Activated CD8-positive, alpha-beta T cell treated with anti-CD3 and anti-CD28 coated beads for 36 hours (primary cell): Measurements from ENCODE around the gene ST6GALNAC4. TPM values are rescaled to one million over a fixed set of nuclear protein-coding genes. Genes with fewer than 3 reads are reported as not detected.

Experiments
- ATAC-seq: fragments of 200-7000 bp; cut with Tn5 transposase; one replicate; pipeline ENCODE4 v1.10.0; 2021; ENCODE audit warnings: mild to moderate bottlenecking, moderate library complexity
- CTCF ChIA-PET: fragments of 350-600 bp; sonication (Branson Sonifier 250); formaldehyde crosslinking; loops from one replicate; lab custom pipeline; 2021; ENCODE audit warnings: antibody characterized with exemption; lab: Charles Lee
- POLR2A ChIA-PET: fragments of 350-600 bp; sonication (Branson Sonifier 250); formaldehyde crosslinking; loops from one replicate; lab custom pipeline; 2021; ENCODE audit warnings: antibody characterized with exemption; lab: Charles Lee
- DNase-seq: peaks from one replicate; pipeline ENCODE4 v3.0.0-alpha.2; 2020
- H3K27ac Mint-ChIP-seq: one replicate; pipeline ENCODE4 v1.8.0; 2021; ENCODE audit warnings: mild to moderate bottlenecking, mixed read lengths
- H3K27me3 Mint-ChIP-seq: one replicate; pipeline ENCODE4 v1.8.0; 2021; ENCODE audit warnings: mixed read lengths
- H3K36me3 Mint-ChIP-seq: one replicate; pipeline ENCODE4 v1.8.0; 2021; ENCODE audit warnings: low read depth, mixed read lengths
- H3K4me1 Mint-ChIP-seq: one replicate; pipeline ENCODE4 v1.8.0; 2021; ENCODE audit warnings: low read depth, mixed read lengths
- H3K4me3 Mint-ChIP-seq: one replicate; pipeline ENCODE4 v1.8.0; 2021; ENCODE audit warnings: mild to moderate bottlenecking, moderate library complexity, mixed read lengths
- H3K9me3 Mint-ChIP-seq: one replicate; pipeline ENCODE4 v1.8.0; 2021; ENCODE audit warnings: mixed read lengths
- intact Hi-C: fragments of 100-400 bp; cut with micrococcal nuclease; formaldehyde crosslinking; loops from one replicate; pipeline ENCODE4 v1.10.0; 2022
- total RNA-seq, 2 experiments: library from RNA; stranded (reverse); gene quantifications; one replicate each; pipeline ENCODE4 v1.2.3, GENCODE V29; 2021
- TF ChIP-seq, protein P1 (sequence below): fragments of 200-600 bp; IDR thresholded peaks from one replicate; pipeline ENCODE4 v1.8.0; 2022; ENCODE audit warnings: antibody characterized with exemption, mild to moderate bottlenecking

ST6GALNAC4 gene
- total RNA-seq, 2 experiments from 2014 or later, result 34.3 to 34.9 TPM

DNA sequence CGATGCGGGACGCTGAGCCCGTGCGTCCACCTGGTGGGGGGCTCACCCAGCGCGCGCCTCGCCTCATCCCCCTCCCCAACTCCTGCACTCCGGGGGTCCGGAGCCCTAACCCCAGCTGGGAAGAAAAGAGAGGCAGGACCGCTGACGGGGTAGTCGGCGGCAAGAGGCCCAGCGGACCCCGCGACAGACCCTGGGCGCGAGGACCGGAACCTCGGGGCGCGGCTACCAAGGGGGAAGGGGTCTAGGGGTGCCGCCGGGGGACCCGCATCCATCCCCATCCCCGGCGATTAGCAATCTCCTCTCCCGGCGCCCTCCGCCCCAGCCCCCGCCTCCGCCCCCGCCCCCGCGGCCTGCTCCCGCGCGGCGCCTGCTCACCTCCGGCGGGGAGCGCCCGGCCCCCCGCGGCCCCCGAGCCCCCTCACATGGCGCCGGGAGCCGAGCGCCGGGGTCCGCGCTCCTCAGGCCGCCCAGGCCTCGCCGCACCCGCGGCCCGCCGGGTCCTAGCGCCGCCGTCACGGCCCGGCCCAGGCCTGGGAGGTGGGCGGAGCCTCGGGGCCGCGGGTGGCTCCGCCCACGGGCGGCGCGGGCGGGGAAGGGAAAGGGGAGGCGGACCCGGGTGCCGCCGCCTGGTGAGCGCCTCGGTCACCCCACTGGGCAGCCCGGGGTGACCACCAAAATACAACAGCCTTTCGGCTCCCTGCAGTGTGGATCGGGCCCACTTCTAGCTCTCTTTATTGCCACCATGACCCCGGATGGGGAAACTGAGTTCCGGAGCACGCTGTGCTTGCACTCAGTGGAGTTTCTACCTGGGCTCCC lies 17.5 kb downstream of the ST6GALNAC4 start, which contains the start of gene ST6GALNAC6:
ST6GALNAC6 (minus strand) TSS at position 476 of the 816 bp plus-strand sequence. CDS start 1,622 bp downstream, outside the sequence.
- ATAC-seq (peak; percentile 78), DNase-seq (peak; percentile 76)
- Mint-ChIP-seq H3K27ac (peak within 1 kb of the TSS; percentile 83), H3K9me3 (peaks cover 5% of the 10 kb centered on the region), H3K36me3 (peaks cover 43% of the 10 kb centered on the region), H3K4me3 (peak within 1 kb of the TSS; percentile 82), H3K27me3 (no peaks in the 10 kb centered on the region), H3K4me1 (peaks cover 37% of the 10 kb centered on the region)
- TF ChIP-seq, protein P1, sequence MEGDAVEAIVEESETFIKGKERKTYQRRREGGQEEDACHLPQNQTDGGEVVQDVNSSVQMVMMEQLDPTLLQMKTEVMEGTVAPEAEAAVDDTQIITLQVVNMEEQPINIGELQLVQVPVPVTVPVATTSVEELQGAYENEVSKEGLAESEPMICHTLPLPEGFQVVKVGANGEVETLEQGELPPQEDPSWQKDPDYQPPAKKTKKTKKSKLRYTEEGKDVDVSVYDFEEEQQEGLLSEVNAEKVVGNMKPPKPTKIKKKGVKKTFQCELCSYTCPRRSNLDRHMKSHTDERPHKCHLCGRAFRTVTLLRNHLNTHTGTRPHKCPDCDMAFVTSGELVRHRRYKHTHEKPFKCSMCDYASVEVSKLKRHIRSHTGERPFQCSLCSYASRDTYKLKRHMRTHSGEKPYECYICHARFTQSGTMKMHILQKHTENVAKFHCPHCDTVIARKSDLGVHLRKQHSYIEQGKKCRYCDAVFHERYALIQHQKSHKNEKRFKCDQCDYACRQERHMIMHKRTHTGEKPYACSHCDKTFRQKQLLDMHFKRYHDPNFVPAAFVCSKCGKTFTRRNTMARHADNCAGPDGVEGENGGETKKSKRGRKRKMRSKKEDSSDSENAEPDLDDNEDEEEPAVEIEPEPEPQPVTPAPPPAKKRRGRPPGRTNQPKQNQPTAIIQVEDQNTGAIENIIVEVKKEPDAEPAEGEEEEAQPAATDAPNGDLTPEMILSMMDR, result no peak
- intact Hi-C loops, result no loop called here
- POLR2A ChIA-PET, result interaction anchor here (0.7 to 3.7 kb wide), 9 partner anchors 14 to 449 kb away, joined by 3 to 19 read pairs (median 3); partner anchors contain the start of gene ST6GALNAC4
- CTCF ChIA-PET, result interaction anchor here (1.2 to 3.0 kb wide), 7 partner anchors 18 to 165 kb away, joined by 3 to 16 read pairs (median 4); partner anchors contain the start of genes ST6GALNAC4 and TOR2A

- Mint-ChIP-seq H3K9me3 (peaks cover 11% of the 10 kb centered on the region), H3K36me3 (peaks cover 46% of the 10 kb centered on the region), H3K4me3 (peak overlapping the region; percentile 82), H3K4me1 (peaks cover 31% of the 10 kb centered on the region), H3K27ac (peak overlapping the region; percentile 83), H3K27me3 (no peaks in the 10 kb centered on the region)
- CTCF ChIA-PET, result interaction anchor here (1.2 to 3.0 kb wide), 5 partner anchors 19 to 164 kb away, joined by 3 to 16 read pairs (median 4); partner anchors contain the start of genes ST6GALNAC4 and TOR2A
- POLR2A ChIA-PET, result interaction anchor here (1.0 to 3.7 kb wide), 7 partner anchors 11 to 109 kb away, joined by 3 to 19 read pairs (median 4); partner anchors contain the start of gene ST6GALNAC4
- DNase-seq (peak; percentile 33), ATAC-seq (peak; percentile 9)
- TF ChIP-seq, protein P1, result no peak
- intact Hi-C loops, result no loop called here
Measured at GRCh38 chr9:127898433-127899127, 18.3 kb downstream of the ST6GALNAC4 start.

- peaks cover 58% of the 10 kb centered on the region for H3K36me3 Mint-ChIP-seq
- intact Hi-C loops, result no loop called here
- peak; percentile 29 for ATAC-seq
Measured at GRCh38 chr9:127897193-127897692, 19.6 kb downstream of the ST6GALNAC4 start.

DNA sequence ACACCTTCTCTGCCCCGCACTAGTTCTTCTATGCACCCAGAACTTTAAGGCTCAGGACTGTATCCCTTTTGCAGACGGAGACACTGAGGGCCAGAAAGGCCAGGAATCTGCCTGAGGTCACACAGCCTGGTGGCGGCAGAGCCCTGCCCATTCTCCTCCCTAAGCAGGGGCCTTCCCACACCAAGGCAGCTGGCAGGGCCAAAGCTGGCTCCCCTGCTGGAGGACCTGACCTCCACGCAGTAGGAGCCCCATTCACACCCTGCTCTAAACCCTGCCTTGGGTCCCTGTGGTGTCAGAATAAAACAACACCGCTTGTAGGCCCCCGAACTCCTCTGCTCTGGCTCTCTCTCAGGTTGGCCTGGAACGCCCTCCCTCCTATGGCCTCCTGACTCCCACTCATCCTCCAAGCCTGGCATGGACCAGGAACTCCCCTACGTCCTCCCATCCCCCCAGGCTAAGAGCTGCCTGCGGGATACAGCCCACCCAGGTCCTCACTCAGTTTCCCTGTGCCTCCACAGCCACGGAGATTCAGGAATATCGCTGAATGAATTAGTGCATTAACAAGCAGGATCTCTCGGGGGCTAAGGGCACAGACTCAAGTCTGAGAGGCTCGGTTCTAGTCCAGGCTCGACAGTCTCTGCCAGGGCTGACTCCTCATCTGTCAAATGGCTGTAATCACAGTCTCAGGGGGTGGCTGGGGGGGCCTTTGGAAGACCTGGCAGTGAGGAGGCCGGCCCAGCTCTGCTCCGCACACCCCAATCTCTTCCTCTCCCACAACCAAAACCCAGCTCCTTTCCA lies 20.2 kb downstream of the ST6GALNAC4 start:
- ATAC-seq (no peak), DNase-seq (no peak)
- Mint-ChIP-seq H3K27ac (no peak overlapping the region), H3K4me3 (no peak overlapping the region), H3K36me3 (peaks cover 59% of the 10 kb centered on the region), H3K4me1 (peaks cover 20% of the 10 kb centered on the region), H3K27me3 (no peaks in the 10 kb centered on the region), H3K9me3 (peaks cover 15% of the 10 kb centered on the region)
- TF ChIP-seq, protein P1, result no peak
- intact Hi-C loops, result no loop called here
- POLR2A ChIA-PET, result interaction anchor here (0.9 to 3.7 kb wide), 7 partner anchors 9 to 111 kb away, joined by 3 to 19 read pairs (median 4); partner anchors contain the start of genes CDK9 and ST6GALNAC4
- CTCF ChIA-PET, result interaction anchor here (2.6 kb wide), 2 partner anchors 25 to 26 kb away, joined by 8 to 11 read pairs; no protein-coding TSS in a partner anchor

More at GRCh38 chr9:127897193-127897692, 19.6 kb downstream of the ST6GALNAC4 start:
- H3K27ac Mint-ChIP-seq, result no peak overlapping the region
- H3K4me3 Mint-ChIP-seq, result peak overlapping the region; percentile 82
- H3K4me1 Mint-ChIP-seq, result peaks cover 23% of the 10 kb centered on the region
- H3K9me3 Mint-ChIP-seq, result peaks cover 15% of the 10 kb centered on the region
- TF ChIP-seq, protein P1, result no peak
- H3K27me3 Mint-ChIP-seq, result no peaks in the 10 kb centered on the region
- peak; percentile 56 for DNase-seq
- ChIA-PET POLR2A (interaction anchor here (1.0 to 3.7 kb wide), 6 partner anchors 10 to 112 kb away, joined by 3 to 19 read pairs (median 4); partner anchors contain the start of genes CDK9 and ST6GALNAC4), CTCF (interaction anchor here (2.6 to 3.0 kb wide), 2 partner anchors 24 to 27 kb away, joined by 11 to 16 read pairs; no protein-coding TSS in a partner anchor)
